ENCODE measurements around the gene HOXC11.

DNA sequence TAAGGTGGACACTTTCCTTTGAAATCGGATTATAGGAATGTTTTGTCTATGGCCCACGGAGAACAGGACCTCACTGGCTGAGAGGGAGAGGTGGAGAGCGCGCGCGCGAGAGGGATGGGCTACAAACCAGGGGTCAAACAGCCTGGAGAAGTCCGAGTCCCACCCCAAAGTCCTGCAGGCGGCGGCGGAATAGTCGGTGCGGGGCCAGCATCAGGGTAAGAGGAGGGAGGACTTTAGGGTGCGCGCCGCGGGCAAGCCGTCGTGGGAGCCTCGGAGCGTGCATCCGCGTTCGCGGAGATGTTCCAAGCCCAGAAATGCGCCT is 32.6 kb downstream of the HOXC11 start:
- TF ChIP-seq, protein P1, sequence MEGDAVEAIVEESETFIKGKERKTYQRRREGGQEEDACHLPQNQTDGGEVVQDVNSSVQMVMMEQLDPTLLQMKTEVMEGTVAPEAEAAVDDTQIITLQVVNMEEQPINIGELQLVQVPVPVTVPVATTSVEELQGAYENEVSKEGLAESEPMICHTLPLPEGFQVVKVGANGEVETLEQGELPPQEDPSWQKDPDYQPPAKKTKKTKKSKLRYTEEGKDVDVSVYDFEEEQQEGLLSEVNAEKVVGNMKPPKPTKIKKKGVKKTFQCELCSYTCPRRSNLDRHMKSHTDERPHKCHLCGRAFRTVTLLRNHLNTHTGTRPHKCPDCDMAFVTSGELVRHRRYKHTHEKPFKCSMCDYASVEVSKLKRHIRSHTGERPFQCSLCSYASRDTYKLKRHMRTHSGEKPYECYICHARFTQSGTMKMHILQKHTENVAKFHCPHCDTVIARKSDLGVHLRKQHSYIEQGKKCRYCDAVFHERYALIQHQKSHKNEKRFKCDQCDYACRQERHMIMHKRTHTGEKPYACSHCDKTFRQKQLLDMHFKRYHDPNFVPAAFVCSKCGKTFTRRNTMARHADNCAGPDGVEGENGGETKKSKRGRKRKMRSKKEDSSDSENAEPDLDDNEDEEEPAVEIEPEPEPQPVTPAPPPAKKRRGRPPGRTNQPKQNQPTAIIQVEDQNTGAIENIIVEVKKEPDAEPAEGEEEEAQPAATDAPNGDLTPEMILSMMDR (IDR thresholded peaks at IDR 0.05; ENCODE audit: insufficient read depth, low read length) = no peak
- TF ChIP-seq POLR2AphosphoS5 (IDR thresholded peaks at IDR 0.05; ENCODE audit: low read depth) = no peak
